HG02938 (cell line): ENCODE measurements around the gene SMIM1.

Source experiments
- ATAC-seq: cut with Tn5 transposase; IDR thresholded peaks from one replicate; pipeline ENCODE4 v1.9.1; 2021; ENCODE audit warnings: mild to moderate bottlenecking, moderate library complexity; ENCODE audit not compliant: unreplicated experiment

The SMIM1 gene

DNA sequence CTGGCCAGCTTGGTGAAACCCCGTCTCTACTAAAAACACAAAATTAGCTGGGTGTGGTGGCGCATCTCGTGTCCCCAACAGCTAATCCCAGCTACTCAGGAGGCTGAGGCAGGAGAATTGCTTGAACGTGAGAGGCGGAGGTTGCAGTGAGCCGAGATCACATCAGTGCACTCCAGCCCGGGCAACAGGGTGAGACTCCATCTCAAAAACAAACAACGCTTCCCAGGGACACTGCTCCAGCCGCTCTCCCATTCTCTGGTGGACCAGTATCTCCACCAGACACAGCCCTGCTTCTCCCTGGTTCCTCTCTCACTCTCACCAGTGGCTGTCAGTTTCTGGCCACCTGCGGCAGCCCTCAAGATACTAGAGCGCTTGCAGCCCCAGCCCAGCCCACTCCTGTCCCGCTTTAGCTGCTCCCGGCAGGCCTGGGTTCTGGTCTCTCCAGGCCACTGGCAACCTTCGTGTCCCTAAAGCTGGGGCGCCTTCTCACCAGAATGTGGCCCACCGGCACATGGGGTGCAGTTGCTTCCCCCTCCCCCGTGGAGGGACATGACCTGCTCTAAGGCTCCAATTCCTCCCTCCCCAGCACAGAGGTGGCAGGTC lies 44.7 kb downstream of the SMIM1 start:
- ATAC-seq, result no peak

DNA sequence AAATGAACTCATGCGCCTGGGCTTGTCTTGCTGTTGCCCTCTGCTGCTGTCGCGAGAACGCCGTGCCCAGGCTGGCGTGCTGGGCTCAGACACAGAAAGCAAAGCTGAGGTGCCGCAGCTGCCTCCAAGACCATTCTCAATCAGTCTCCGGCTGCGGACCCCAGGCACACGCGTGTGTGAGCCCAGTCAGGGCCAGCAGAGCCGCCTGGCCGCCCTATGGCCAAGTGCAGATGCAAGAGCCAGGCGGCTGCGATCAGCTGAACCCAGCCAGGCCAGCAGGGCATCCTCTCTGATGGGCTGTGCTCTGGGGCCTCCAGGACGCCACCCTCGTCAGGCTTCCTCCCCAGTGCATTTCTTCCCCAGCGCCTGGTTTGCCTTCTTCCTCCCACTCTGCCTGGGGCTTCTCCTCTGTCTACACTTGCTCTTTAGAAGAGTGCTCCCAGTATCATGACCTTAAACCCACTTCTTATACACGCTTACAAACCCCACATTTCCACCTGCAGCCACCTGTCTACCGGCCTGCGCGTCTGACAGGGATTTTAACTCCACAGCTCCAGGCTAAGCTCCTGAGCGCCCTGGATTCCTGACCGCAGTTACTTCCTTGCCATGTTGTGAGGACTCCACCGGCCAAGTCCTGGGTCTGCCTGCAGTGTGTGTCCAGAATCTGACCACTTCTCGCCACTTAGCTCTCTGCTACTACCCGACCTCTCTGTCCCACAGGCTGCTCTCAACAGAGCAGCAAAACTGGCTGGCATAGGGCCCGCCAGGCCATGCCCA lies 45.5 kb downstream of the SMIM1 start:
- ATAC-seq, result no peak

DNA sequence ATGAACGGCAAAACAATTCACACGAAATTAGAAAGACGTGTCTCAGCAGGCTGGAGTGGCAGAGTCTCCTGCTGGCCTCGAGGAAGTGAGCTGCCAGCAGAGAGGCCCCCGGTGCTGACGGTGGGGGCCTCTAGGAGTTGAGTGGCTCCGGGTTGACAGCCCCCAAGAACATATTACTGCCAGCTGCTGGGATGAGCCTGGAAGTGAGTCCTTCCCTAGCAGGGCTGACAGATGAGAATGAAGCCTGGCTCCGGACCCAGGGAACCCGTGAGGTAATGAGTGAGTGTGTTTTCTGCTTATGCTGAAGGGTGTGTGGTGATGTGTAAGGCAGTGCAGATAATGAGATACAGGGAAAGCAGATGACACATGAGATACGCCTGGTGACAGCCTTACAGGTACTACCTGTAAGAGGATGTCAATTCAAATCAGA lies 47.2 kb downstream of the SMIM1 start:
- no peak for ATAC-seq

DNA sequence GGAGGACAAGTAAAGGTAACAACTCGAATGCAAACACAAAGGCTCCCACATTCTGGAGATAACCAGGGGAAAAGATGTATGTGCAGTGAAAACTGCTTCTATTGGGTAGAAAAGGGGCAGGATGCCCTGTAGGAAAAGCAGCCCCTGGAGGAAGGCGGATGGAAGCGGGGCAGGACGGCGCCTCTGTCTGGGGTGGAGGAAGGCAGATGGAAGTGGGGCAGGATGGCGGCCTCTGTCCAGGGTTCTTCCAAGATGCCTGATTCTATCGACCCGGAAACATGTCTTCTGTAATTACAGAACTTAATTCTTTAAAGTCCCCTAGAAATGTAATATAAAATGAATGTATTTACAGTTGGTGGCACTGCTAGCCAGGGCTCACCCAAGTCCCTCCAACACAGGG lies 47.8 kb downstream of the SMIM1 start:
- ATAC-seq, result no peak

DNA sequence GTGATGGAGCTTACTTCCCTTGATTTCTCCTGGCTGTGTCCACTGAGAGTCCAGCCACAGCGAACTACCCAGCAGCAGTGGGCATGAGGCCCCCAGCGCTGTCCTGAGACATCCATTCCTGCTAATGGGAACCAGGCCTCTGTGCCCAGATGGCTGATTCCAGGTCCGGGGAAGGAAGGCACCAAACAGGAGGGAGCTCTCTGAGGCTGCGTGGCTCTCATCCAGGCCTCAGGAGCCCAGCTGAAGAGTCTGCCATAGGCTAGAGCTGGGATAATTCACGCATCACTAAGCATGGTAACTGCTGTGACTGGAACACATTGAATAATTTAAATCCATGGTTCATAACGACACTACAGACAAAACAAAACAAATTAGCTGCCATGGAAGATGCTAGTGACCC lies 48.5 kb downstream of the SMIM1 start:
- ATAC-seq, result no peak

DNA sequence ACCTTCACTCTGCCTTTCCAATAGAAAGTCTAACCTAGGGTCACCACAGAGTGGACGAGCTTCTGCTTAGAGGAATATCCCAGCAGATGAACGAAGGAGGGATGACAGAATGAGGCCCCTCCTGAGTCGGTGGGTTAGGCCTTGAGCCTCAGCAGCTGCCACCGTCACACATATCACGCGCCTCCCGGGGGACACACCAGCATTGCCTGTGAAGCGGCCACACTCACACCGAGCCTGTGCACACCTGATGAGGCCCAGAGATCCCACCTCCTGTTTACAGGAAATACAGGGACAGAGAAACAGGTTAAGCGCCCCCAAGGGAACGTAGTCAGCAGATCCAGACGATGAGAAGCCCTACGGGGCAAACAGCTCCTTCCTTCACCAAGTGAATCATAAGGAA lies 48.9 kb downstream of the SMIM1 start:
- no peak for ATAC-seq

DNA sequence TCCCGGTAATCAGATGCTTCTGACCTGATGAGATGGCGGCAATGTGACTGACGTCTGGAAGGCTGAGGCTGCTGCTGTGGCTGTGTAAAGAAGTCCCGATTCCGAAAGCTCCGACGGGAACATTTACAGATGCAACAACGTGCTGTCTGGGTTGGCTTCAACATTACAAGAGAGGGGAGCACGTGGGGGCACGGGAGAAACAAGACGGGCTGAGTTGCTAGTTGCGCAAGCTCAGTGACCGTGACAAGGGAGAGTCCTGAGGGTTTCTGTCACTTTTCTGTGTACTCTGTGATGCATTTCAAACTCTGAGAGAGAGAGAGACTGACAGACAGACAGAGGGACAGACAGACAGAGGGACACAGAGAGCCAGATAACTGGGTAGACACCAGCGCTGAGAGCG lies 49.4 kb downstream of the SMIM1 start:
- no peak for ATAC-seq

DNA sequence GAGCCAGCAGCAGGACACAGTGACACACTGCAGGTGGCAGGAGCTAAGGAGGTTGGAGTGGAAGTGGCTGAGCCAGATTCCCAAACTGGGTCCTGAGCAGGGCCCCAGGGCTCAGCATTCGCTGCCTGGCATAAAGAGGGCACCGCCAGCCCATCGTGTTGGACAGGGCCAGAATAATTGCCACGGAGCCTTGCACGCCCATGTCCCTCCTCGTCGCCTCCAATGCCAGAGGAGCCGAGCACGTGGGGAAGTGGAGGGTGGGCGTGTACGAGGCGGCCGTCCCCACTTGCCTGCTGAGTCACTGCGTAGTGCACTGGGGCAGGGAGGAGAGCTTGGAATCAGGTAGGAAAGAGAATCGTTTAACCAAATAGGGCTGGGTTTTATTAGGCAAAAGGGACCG lies 49.9 kb downstream of the SMIM1 start:
- no peak for ATAC-seq

DNA sequence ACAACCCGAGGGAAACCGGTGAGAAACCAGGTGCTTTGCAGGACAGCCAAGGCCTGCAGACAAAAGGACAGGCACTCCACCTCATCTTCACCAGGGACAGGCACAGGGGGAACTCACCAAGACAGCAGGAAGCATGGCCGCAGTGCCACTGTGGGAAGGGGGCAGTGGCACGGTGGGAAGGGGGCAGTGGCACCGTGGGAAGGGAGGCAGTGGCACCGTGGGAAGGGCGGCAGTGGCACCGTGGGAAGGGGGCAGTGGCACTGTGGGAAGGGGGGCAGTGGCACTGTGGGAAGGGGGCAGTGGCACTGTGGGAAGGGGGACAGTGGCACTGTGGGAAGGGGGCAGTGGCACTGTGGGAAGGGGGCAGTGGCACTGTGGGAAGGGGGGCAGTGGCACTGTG lies 52.1 kb downstream of the SMIM1 start:
- no peak for ATAC-seq

DNA sequence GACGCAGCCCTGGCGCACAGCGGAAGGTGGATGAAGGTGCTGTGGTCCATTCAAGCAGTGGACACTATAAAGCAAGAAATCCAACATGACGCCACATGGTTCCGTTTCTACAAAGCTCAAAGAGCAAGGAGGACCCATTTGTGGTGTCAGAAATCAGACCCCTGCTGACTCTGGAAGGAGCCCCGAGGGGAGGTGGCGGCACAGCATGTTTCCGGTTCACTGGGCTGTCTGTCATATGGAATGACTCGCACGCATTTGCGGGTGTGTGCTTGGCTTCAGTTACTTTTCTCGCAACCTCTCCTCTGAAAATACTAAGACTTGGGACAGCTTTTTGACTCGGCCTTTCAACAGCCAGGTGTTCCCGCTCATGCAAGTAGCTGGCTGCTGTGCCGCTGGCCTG lies 52.8 kb downstream of the SMIM1 start:
- ATAC-seq, result no peak
